Activated CD8-positive, alpha-beta memory T cell treated with anti-CD3 and anti-CD28 coated beads, Interleukin-2, amount 50 U/mL, for 1 hour (primary cell): Measurements from ENCODE around the gene OR5AL1.
"Not testable (repeated sequence)": the region's sequence is repeated elsewhere in the genome, so short reads cannot be mapped to it uniquely, and the experiment has no call there.

Experiments
- DNase-seq: peaks from one replicate; pipeline ENCODE4 v3.0.0-alpha.2; 2020; ENCODE audit errors: extremely low read depth

The OR5AL1 gene

GRCh38 chr11:56412396-56412795 is at the start of gene OR5AL1:
OR5AL1 (plus strand) TSS chr11:56412696.
- no peak for DNase-seq

GRCh38 chr11:56375324-56375723 is 37.2 kb upstream of the OR5AL1 start, which contains the start of gene OR8U1:
OR8U1 (plus strand) TSS chr11:56375624; CDS start chr11:56375624, 0 bp downstream.
- DNase-seq = no peak

- no peak for DNase-seq
These were observed 32.4 kb upstream of the OR5AL1 start for GRCh38 chr11:56380120-56380519.

GRCh38 chr11:56394381-56394780 is 18.1 kb upstream of the OR5AL1 start:
- DNase-seq = no peak

GRCh38 chr11:56396047-56396446 is 16.4 kb upstream of the OR5AL1 start:
- no peak for DNase-seq

GRCh38 chr11:56401858-56402461 is 10.5 kb upstream of the OR5AL1 start:
- DNase-seq = not testable (repeated sequence)

- no peak for DNase-seq
These were observed 8.1 kb upstream of the OR5AL1 start for GRCh38 chr11:56404393-56404792.

- no peak for DNase-seq
These were observed 1.7 kb upstream of the OR5AL1 start for GRCh38 chr11:56410801-56411200.

GRCh38 chr11:56453521-56453920 is 41.0 kb downstream of the OR5AL1 start:
- DNase-seq = no peak

GRCh38 chr11:56457076-56457475 is 44.6 kb downstream of the OR5AL1 start:
- DNase-seq = no peak
